PFSK-1 (cell line): Measurements from ENCODE around the gene INSIG1.

Source experiments
- FOXP2 ChIP-seq: optimal IDR thresholded peaks from 2 replicates; pipeline ENCODE3; 2011; ENCODE audit warnings: borderline replicate concordance, control low read depth, inconsistent platforms; ENCODE audit not compliant: insufficient read depth; ENCODE audit errors: extremely low read length, extremely low read depth
- POLR2AphosphoS5 ChIP-seq: IDR thresholded peaks from 2 replicates; pipeline ENCODE4 v1.6.1; 2012; ENCODE audit warnings: low read depth, mild to moderate bottlenecking, control low read depth, low read length, moderate library complexity
- REST ChIP-seq, 2 experiments: IDR thresholded peaks; 2 replicates each; pipeline versions ENCODE4 v1.6.1 to v1.8.0; 2011 to 2012; ENCODE audit warnings: low read depth in 2 of 2, low read length in 2 of 2, control low read depth in 1 of 2, inconsistent platforms in 1 of 2, mild to moderate bottlenecking in 1 of 2, moderate library complexity in 1 of 2; ENCODE audit not compliant: insufficient read depth in 1 of 2
- SIN3A ChIP-seq: IDR thresholded peaks from 2 replicates; pipeline ENCODE4 v1.6.1; 2012; ENCODE audit warnings: mild to moderate bottlenecking, low read length, moderate library complexity, borderline replicate concordance; ENCODE audit not compliant: insufficient read depth
- TAF1 ChIP-seq: IDR thresholded peaks from 2 replicates; pipeline ENCODE4 v1.6.1; 2012; ENCODE audit warnings: low read length, control low read depth, borderline replicate concordance; ENCODE audit not compliant: insufficient read depth

DNA sequence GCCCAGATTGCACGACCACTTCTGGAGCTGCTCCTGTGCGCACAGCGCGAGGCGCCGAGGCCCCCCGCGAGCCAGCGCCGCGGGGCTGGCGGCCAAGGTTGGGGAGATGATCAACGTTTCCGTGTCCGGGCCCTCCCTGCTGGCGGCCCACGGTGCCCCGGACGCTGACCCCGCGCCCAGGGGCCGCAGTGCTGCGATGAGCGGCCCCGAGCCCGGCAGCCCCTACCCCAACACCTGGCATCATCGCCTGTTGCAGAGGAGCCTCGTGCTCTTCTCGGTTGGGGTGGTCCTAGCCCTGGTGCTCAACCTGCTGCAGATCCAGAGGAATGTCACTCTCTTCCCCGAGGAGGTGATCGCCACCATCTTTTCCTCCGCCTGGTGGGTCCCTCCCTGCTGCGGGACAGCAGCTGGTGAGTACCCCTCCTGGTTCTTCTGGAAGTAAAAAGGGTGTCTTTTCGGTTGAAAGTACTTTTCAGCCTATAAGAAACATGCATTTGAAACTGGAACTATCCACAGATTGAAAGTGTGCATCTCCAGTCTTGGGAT is 683 bp downstream of the INSIG1 start:
- TF ChIP-seq TAF1, result no peak
- TF ChIP-seq POLR2AphosphoS5, result no peak
- TF ChIP-seq FOXP2, result no peak
- TF ChIP-seq REST (IDR thresholded peaks at IDR 0.05; ENCODE audit: insufficient read depth in 1 of 2, low read depth in 2 of 2, low read length in 2 of 2), result no peak
- no peak for TF ChIP-seq SIN3A
